NT2/D1 (cell line): ENCODE results near the gene FANCM.

Source experiments
- YY1 ChIP-seq: IDR thresholded peaks from 2 replicates; pipeline ENCODE4 v1.6.1; 2011; ENCODE audit not compliant: insufficient read length, insufficient read depth
- ZNF274 ChIP-seq: IDR thresholded peaks from 2 replicates; pipeline ENCODE4 v1.6.1; 2011; ENCODE audit warnings: mild to moderate bottlenecking, low read depth, low read length

DNA sequence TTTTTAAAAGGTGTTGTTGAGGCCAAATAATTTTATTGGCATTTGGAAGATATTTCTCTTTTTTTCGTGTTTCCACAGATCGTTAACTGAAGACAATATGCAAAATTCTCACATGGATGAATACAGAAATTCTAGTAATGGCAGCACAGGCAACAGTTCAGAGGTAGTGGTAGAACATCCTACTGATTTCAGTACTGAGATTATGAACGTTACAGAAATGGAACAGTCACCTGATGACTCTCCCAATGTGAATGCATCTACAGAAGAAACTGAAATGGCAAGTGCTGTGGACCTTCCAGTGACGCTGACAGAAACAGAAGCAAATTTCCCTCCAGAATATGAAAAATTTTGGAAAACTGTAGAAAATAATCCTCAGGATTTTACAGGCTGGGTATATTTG lies 40.6 kb upstream of the FANCM start:
- TF ChIP-seq ZNF274 (no peak), YY1 (no peak)
